Uterus (tissue), 4 donors: ENCODE measurements around the gene TRABD2B. TPM values are rescaled to one million over a fixed set of nuclear protein-coding genes. Genes with fewer than 3 reads are reported as not detected.

Source experiments
- DNase-seq, 2 donors: peaks; one replicate each; pipeline ENCODE4 v3.0.0-alpha.2; 2019 to 2020
- H3K27ac ChIP-seq, 2 donors: fragments of 200-600 bp; sonication (generic); 1 replicate in 1 of 2; 2 replicates in 1 of 2; pipeline ENCODE4 v1.5.1; 2016 to 2018
- H3K27me3 ChIP-seq, 2 donors: fragments of 200-600 bp; sonication (generic); one replicate each; pipeline ENCODE4 v1.5.1; 2018 to 2019; ENCODE audit warnings: control low read depth in 1 of 2
- H3K36me3 ChIP-seq, 2 donors: fragments of 200-600 bp; sonication (generic); one replicate each; pipeline ENCODE4 v1.5.1; 2019; ENCODE audit warnings: control low read depth in 1 of 2
- H3K4me1 ChIP-seq, 2 donors: fragments of 200-600 bp; sonication (generic); one replicate each; pipeline ENCODE4 v1.5.1; 2018 to 2019; ENCODE audit warnings: control low read depth in 1 of 2
- H3K4me3 ChIP-seq, 2 donors: fragments of 200-600 bp; sonication (generic); 1 replicate in 1 of 2; 2 replicates in 1 of 2; pipeline ENCODE4 v1.5.1; 2018 to 2019; ENCODE audit warnings: mild to moderate bottlenecking in 1 of 2
- H3K9me3 ChIP-seq, 2 donors: fragments of 200-600 bp; sonication (generic); one replicate each; pipeline ENCODE4 v1.5.1; 2019; ENCODE audit warnings: control low read depth in 1 of 2
- POLR2A ChIP-seq, 2 donors: fragments of 450-650 bp; IDR thresholded peaks; one replicate each; pipeline ENCODE4 v1.6.1; 2016; ENCODE audit warnings: antibody characterized with exemption in 2 of 2, mild to moderate bottlenecking in 1 of 2, moderate library complexity in 1 of 2
- intact Hi-C: fragments of 100-400 bp; cut with DNase I; formaldehyde crosslinking; loops from one replicate; pipeline ENCODE4 v1.15.1; 2023; ENCODE audit warnings: low total_unique reads
- total RNA-seq, 4 donors: library from RNA; depleted of rRNA in 3 of 4; stranded (reverse); fragments of >200 nt in 3 of 4; gene quantifications; one replicate each; pipeline versions ENCODE4 v1.1.0 to v1.2.4, GENCODE V29; 2014 to 2023
- TF ChIP-seq, protein P1 (sequence below), 4 experiments: fragments of 200-600 bp in 2 of 4; fragments of 450-650 bp in 2 of 4; sonication (generic) in 2 of 4; IDR thresholded peaks; one replicate each; pipeline ENCODE4 v1.5.1; 2016 to 2019; ENCODE audit warnings: antibody characterized with exemption in 4 of 4, mild to moderate bottlenecking in 2 of 4, moderate library complexity in 1 of 4
- donor health status: DM: yes; HTN: yes; CAD: no.

The TRABD2B gene
- total RNA-seq, 4 donors from 2014 or later, result under 0.01 to 1.6 (median 1.0) TPM

GRCh38 chr1:47818682-47819573 lies 178.3 kb downstream of the TRABD2B start:
- Histone ChIP-seq H3K9me3 (no peaks in the 10 kb centered on the region), H3K27me3 (no peaks in the 10 kb centered on the region), H3K27ac (no peak overlapping the region), H3K36me3 (no peaks in the 10 kb centered on the region), H3K4me3 (no peak overlapping the region), H3K4me1 (no peaks in the 10 kb centered on the region)
- no peak for TF ChIP-seq POLR2A (IDR thresholded peaks at IDR 0.05)
- TF ChIP-seq, protein P1, sequence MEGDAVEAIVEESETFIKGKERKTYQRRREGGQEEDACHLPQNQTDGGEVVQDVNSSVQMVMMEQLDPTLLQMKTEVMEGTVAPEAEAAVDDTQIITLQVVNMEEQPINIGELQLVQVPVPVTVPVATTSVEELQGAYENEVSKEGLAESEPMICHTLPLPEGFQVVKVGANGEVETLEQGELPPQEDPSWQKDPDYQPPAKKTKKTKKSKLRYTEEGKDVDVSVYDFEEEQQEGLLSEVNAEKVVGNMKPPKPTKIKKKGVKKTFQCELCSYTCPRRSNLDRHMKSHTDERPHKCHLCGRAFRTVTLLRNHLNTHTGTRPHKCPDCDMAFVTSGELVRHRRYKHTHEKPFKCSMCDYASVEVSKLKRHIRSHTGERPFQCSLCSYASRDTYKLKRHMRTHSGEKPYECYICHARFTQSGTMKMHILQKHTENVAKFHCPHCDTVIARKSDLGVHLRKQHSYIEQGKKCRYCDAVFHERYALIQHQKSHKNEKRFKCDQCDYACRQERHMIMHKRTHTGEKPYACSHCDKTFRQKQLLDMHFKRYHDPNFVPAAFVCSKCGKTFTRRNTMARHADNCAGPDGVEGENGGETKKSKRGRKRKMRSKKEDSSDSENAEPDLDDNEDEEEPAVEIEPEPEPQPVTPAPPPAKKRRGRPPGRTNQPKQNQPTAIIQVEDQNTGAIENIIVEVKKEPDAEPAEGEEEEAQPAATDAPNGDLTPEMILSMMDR (IDR thresholded peaks at IDR 0.05), result no peak
- intact Hi-C loops, result no loop called here
- DNase-seq, result no peak

- Histone ChIP-seq H3K36me3 (no peaks in the 10 kb centered on the region), H3K27me3 (no peaks in the 10 kb centered on the region), H3K27ac (no peak overlapping the region), H3K4me3 (no peak overlapping the region), H3K9me3 (no peaks in the 10 kb centered on the region), H3K4me1 (no peaks in the 10 kb centered on the region)
- TF ChIP-seq, protein P1 (IDR thresholded peaks at IDR 0.05), result no peak
- no peak for TF ChIP-seq POLR2A (IDR thresholded peaks at IDR 0.05)
- DNase-seq, result no peak
- intact Hi-C loops, result no loop called here
Measured at GRCh38 chr1:47817861-47818260, 179.3 kb downstream of the TRABD2B start.

DNA sequence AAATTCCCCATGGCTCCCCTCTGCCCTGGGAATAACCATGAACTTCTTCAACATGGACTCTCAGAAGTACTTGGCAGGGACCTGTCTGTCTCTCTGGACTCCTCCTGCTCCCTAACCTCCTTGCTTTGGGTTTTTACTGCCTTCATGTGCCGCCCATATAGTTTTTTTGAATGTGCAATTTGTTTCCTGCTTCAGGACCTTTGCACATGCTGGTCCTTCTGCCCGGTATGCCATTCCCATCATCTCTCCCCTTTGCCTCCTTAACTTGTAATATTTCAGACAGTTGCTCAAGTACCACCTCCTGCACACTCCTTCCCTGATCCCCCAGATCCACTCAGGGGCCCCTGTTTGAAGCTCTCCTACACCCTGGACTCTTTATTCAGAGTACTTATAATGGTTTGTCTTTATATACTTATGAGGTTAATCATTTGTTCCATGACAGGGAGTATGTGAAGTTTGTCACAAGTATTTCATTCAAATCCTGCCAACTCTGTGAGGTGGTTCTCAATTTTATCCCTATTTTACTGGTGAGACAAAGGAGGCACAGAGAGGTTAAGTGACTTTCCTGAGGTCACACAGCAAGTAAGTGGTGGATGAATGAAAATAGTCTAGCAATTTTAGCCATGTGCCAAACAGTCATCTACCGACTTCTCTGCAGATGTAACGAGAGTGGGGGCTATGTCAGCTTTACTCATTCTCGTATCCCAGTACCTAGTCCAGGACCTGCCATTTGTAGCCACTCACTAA lies 180.7 kb downstream of the TRABD2B start:
- DNase-seq, result no peak
- H3K4me3 ChIP-seq, result no peak overlapping the region
- TF ChIP-seq, protein P1 (IDR thresholded peaks at IDR 0.05), result no peak
- no peak for TF ChIP-seq POLR2A (IDR thresholded peaks at IDR 0.05)
- intact Hi-C loops, result no loop called here
- no peaks in the 10 kb centered on the region for H3K27me3 ChIP-seq
- no peaks in the 10 kb centered on the region for H3K9me3 ChIP-seq
- H3K27ac ChIP-seq, result no peak overlapping the region
- no peaks in the 10 kb centered on the region for H3K4me1 ChIP-seq
- H3K36me3 ChIP-seq, result no peaks in the 10 kb centered on the region

DNA sequence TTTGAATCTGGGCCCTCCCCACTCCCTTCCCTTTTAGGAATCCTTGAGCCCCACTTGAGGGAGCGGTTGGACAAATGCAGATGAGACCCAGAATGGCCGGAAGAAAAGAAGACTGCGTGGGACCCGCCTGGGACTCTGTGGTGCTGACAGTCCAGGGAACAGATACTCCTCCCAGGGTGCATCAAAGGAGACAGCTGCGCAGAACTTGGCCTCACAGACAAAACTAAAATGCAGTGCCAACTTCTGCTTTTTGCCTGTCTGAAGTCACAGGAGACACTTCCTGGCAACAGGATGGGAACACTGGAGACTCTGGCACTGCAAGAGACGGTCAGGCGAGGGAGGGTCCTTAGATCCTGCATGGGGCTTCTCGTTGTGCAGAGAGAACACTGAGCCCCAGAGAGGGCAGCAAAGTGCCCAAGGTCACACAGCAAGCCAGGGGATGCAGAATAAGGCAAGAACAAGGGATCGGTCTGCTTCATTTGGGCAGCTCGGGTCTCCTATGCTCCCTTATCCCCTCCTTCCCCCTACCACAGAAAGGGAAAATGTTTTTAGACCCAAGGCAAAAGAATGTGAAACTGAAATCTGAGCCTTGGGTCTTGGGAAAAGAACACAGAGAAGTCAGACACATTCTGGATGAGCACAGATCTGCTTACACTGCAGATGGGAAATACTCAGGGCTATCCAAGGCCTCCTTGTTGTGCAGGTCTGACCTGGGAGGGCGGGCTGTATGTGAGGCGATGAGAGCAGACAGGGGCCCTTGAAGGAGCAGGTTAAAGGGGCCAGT lies 182.4 kb downstream of the TRABD2B start:
- no peak overlapping the region for H3K4me3 ChIP-seq
- H3K27me3 ChIP-seq, result no peaks in the 10 kb centered on the region
- H3K27ac ChIP-seq, result no peak overlapping the region
- no peaks in the 10 kb centered on the region for H3K9me3 ChIP-seq
- intact Hi-C loops, result no loop called here
- TF ChIP-seq, protein P1 (IDR thresholded peaks at IDR 0.05), result no peak
- no peak for TF ChIP-seq POLR2A (IDR thresholded peaks at IDR 0.05)
- no peaks in the 10 kb centered on the region for H3K4me1 ChIP-seq
- no peaks in the 10 kb centered on the region for H3K36me3 ChIP-seq
- no peak for DNase-seq
